ENCODE results near the gene HS6ST1. TPM values are rescaled to one million over a fixed set of nuclear protein-coding genes. Genes with fewer than 3 reads are reported as not detected.

The HS6ST1 gene
- 10 to 100 TPM; 25.4 to 44.8 TPM for total RNA-seq

DNA sequence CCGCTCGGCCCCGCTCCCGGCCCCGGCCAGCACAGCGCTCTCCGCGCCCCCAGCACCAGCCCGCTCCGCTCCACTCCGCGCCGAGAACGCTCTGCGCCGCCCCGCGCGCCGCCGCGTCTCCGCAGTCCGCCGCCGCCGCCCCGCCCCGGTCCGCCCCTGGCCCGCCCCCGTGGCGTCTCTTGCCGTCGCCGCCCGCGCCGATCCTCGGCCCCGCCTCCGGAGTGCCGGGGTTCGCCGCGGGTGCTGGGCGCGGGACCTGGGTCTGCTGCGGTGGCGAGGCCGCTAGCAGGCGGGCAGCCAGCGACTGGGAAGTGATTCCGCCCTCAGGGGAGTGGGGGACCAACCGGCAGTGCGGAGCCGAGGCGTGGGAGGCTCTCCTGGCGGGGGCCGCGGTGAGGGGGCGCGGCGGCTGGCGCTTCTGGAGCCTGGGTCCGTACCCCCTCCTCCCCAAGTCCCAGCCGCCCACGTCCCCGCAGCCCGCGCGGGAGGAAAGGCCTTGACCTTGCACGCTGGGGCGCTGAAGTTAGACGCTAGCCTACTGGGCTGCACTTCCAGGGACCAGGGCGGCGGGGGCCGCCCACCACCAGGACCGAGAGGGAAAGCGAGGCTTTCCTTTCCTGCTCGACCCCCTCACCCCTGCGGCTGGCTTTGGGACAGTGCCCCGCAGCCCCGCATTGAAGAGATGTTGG lies at the start of gene HS6ST1:
Gene HS6ST1 (minus strand): TSS at position 93 of the 689 bp plus-strand sequence. CDS start 305 bp downstream, outside the sequence.
- Histone ChIP-seq H3K27ac (peak within 1 kb of the TSS in 3 of 4 donors; percentile 66 to 77 (median 72)), H3K36me3 (replicated peaks in 1 of 2; ENCODE audit: insufficient read depth in 1 of 2, low read depth in 2 of 2) (no peaks in the 10 kb centered on the region), H3K4me1 (peaks cover 55% of the 10 kb centered on the region), H3K27me3 (no peaks in the 10 kb centered on the region), H3K4me3 (peak within 1 kb of the TSS; percentile 81 to 86), H3K9me3 (no peaks in the 10 kb centered on the region)
- intact Hi-C loops (cut with DNase I) = loop anchor here (10.0 kb wide), 1 partner anchor 416 kb away; no protein-coding TSS in a partner anchor
- TF ChIP-seq, protein P1, sequence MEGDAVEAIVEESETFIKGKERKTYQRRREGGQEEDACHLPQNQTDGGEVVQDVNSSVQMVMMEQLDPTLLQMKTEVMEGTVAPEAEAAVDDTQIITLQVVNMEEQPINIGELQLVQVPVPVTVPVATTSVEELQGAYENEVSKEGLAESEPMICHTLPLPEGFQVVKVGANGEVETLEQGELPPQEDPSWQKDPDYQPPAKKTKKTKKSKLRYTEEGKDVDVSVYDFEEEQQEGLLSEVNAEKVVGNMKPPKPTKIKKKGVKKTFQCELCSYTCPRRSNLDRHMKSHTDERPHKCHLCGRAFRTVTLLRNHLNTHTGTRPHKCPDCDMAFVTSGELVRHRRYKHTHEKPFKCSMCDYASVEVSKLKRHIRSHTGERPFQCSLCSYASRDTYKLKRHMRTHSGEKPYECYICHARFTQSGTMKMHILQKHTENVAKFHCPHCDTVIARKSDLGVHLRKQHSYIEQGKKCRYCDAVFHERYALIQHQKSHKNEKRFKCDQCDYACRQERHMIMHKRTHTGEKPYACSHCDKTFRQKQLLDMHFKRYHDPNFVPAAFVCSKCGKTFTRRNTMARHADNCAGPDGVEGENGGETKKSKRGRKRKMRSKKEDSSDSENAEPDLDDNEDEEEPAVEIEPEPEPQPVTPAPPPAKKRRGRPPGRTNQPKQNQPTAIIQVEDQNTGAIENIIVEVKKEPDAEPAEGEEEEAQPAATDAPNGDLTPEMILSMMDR (IDR thresholded peaks at IDR 0.05) = no peak
- peak in 1 of 3 donors; percentile 19 for TF ChIP-seq POLR2A (IDR thresholded peaks at IDR 0.05)
- 3 to 20% methylated on average over 7 to 61 of the region's 84 CpGs for WGBS, 2 donors
- DNase-seq (peak; percentile 88 to 92 (median 88)), ATAC-seq (peak; percentile 83)

DNA sequence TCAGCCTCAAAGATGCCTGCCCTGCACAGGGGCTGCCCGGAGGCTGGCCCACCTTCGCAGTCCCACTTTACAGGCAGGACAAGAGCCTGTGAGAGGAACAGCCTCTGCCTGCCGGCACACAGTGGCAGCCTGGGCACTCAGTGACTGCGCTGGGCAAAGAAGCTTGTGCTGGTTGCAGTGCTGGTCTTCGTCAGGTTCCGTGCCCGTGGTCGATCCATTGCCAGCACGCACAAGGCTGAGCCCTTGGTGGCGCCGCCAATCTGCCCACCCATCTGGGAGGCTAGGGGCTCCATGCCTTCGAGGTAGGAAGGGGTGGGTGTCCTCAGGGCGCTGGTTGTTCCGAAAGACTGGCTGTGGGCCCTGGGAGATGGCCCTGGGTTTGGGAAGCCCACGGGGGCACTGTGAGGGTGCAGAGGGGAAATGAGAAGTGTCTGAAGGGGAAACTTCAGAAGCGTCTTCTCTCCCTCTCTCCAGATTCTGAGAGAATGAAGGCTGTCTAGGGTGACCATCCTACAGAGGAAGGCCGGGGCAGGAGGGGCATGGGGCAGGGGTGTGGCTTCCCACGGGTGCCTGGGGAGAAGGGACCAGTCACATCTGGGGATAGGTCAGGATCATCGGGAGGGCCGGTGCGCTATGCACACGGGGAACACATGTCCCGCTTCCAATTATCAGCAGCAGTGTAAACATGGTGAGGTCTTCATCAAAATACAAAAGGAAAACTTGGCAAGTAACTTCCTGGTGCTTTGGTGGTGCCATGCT lies 49.1 kb upstream of the HS6ST1 start:
- H3K4me3 ChIP-seq = no peak overlapping the region
- H3K36me3 ChIP-seq (replicated peaks in 1 of 2; ENCODE audit: insufficient read depth in 1 of 2, low read depth in 2 of 2) = no peaks in the 10 kb centered on the region
- no peaks in the 10 kb centered on the region for H3K9me3 ChIP-seq
- 89 to 94% methylated on average over 17 to 23 of the region's 23 CpGs for WGBS, 2 donors
- ATAC-seq = no peak
- no peak overlapping the region for H3K27ac ChIP-seq
- peak in 1 of 4 donors; percentile 5 for DNase-seq
- no peak for TF ChIP-seq POLR2A (IDR thresholded peaks at IDR 0.05)
- TF ChIP-seq, protein P1 (IDR thresholded peaks at IDR 0.05) = no peak
- intact Hi-C loops (cut with DNase I) = no loop called here
- H3K27me3 ChIP-seq = no peaks in the 10 kb centered on the region
- H3K4me1 ChIP-seq = peaks cover 8% of the 10 kb centered on the region

DNA sequence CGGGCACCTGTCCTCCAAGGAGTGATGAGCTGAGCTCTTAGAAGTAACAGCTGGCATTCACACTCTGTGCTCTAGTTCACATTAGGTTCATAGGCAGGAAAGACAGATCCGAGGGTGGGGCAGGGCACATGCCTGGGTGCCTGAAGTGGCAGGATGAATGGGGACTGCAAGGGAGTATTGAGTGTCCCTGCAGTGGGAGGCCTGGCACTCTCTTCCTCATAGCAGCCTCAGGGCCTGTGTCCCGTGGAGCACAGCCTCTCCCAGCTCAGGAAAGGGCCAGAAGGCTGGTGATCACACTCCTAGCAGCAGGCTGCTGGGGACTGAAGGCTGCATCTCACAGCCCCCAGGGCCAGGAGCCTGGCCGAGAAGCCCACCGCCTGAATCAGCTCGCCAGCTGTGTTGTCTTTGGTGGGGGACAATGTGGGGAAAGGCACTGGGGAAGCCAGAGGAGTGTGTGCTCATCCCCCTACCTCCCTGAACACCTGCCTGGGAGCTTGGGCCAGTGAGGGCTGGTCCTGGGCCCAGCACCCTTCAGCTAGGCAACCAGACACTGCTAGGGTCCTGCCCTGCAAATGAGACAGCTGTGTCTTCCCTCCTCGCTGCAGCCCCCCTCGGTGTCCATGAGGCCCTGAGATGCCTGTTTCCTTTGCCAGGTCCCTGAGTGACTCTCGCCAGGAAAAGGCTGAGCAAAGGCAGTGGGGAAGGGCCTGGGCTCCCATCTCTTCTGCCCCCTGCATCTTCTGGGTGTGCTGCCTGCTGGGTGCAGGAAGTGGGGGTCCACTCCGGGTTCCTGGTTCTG lies 48.2 kb upstream of the HS6ST1 start:
- Histone ChIP-seq H3K9me3 (no peaks in the 10 kb centered on the region), H3K4me1 (peaks cover 9% of the 10 kb centered on the region), H3K4me3 (no peak overlapping the region), H3K27ac (no peak overlapping the region), H3K27me3 (no peaks in the 10 kb centered on the region), H3K36me3 (replicated peaks in 1 of 2; ENCODE audit: insufficient read depth in 1 of 2, low read depth in 2 of 2) (no peaks in the 10 kb centered on the region)
- ATAC-seq (no peak), DNase-seq (peak in 1 of 4 donors; percentile 8)
- TF ChIP-seq, protein P1 (IDR thresholded peaks at IDR 0.05) = no peak
- no peak for TF ChIP-seq POLR2A (IDR thresholded peaks at IDR 0.05)
- intact Hi-C loops (cut with DNase I) = no loop called here
- WGBS, 2 donors = 71 to 78% methylated on average over 3 to 10 of the region's 10 CpGs

DNA sequence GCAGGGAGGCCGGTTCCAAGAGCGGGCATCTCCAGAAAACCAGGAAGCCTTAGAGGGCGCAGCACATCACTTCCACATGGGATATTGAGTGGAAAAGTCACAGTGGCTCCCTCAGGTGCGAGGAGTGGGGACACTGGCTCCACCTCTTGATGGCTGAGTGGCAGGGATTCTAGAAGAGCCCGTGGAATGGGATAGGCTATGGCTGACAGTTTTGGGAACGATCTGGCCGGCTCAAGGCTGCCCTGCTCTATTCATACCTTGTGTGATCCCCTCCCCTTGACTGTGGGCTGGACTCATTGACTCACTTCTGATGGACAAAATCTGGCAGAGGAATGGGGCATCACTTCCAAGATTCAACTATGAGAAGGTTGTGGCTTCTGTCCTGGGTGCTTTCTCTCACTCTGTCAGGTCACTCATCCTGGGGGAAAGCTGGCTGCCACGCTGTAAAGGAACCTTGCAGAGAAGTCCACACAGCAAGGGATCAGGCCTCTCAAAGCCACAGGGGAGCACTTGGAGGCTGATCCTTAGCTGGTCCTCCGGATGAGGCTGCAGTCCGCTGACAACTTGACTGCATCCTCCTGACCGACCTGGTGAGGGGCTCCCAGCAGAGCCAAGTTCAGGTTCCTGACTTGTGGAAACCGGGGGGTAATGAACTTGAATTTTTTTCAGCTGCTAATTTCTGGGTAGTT lies 46.7 kb upstream of the HS6ST1 start:
- DNase-seq (no peak), ATAC-seq (no peak)
- no peaks in the 10 kb centered on the region for H3K36me3 ChIP-seq (replicated peaks in 1 of 2; ENCODE audit: insufficient read depth in 1 of 2, low read depth in 2 of 2)
- H3K4me1 ChIP-seq = peaks cover 21% of the 10 kb centered on the region
- intact Hi-C loops (cut with DNase I) = no loop called here
- no peaks in the 10 kb centered on the region for H3K9me3 ChIP-seq
- no peaks in the 10 kb centered on the region for H3K27me3 ChIP-seq
- H3K4me3 ChIP-seq = no peak overlapping the region
- H3K27ac ChIP-seq = no peak overlapping the region
- TF ChIP-seq, protein P1 (IDR thresholded peaks at IDR 0.05) = no peak
- no peak for TF ChIP-seq POLR2A (IDR thresholded peaks at IDR 0.05)
- 91 to 92% methylated on average over 7 to 12 of the region's 12 CpGs for WGBS, 2 donors
